Skeletal muscle tissue (tissue), 4 donors: ENCODE data around the gene PRIMA1. TPM values are rescaled to one million over a fixed set of nuclear protein-coding genes. Genes with fewer than 3 reads are reported as not detected.

Experiments
- H3K27ac ChIP-seq: one replicate; pipeline ENCODE4 v1.7.0; 2013; ENCODE audit warnings: mild to moderate bottlenecking, low read depth, low read length, inconsistent platforms
- H3K27me3 ChIP-seq, 3 donors: one replicate each; pipeline ENCODE4 v1.7.0; 2013; ENCODE audit warnings: low read length in 3 of 3; ENCODE audit not compliant: control insufficient read depth in 3 of 3, insufficient read depth in 3 of 3
- H3K36me3 ChIP-seq, 3 donors: one replicate each; pipeline ENCODE4 v1.7.0; 2013; ENCODE audit warnings: low read length in 3 of 3; ENCODE audit not compliant: control insufficient read depth in 3 of 3, insufficient read depth in 3 of 3
- H3K4me1 ChIP-seq, 3 donors: one replicate each; pipeline ENCODE4 v1.7.0; 2013; ENCODE audit warnings: low read length in 3 of 3, mild to moderate bottlenecking in 3 of 3; ENCODE audit not compliant: control insufficient read depth in 3 of 3, insufficient read depth in 3 of 3
- H3K4me3 ChIP-seq, 3 donors: one replicate each; pipeline ENCODE4 v1.7.0; 2013; ENCODE audit warnings: low read length in 3 of 3
- H3K9ac ChIP-seq, 3 donors: one replicate each; pipeline ENCODE4 v1.7.0; 2013; ENCODE audit warnings: low read length in 3 of 3, mild to moderate bottlenecking in 3 of 3, moderate library complexity in 2 of 3, low read depth in 1 of 3
- H3K9me3 ChIP-seq, 3 donors: one replicate each; pipeline ENCODE4 v1.7.0; 2013; ENCODE audit warnings: low read length in 3 of 3; ENCODE audit not compliant: control insufficient read depth in 3 of 3
- total RNA-seq: library from RNA; depleted of rRNA; stranded (reverse); fragments of >200 nt; gene quantifications from one replicate; pipeline ENCODE4 v1.2.3, GENCODE V29; 2014
- donor health status: Osteomylitis.

Gene PRIMA1
- total RNA-seq, 1 donor from 2014 or later: 0.52 TPM

DNA sequence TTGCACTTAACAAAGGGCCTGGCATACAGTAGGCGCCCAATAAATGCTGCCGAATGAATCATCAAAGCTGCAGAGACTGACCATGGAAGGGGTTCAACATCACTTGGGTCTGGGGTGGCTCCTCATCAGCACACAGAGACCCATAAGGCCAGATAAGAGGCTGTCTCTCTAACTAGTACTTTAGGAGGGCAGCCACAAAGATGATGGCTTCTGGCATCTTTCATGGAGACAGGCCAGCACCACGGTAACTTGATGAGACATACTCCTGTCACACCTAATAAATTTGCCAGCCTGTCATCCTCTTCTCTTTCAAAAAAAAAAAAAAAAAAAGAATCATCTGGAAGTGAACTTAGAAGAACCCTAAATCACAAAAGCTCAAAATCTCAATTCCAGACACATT, 3.4 kb downstream of the PRIMA1 start:
- peaks cover 7 to 9% (median 8%) of the 10 kb centered on the region in 3 donors for H3K4me1 ChIP-seq
- no peak overlapping the region for H3K4me3 ChIP-seq
- H3K27ac ChIP-seq: no peak overlapping the region

DNA sequence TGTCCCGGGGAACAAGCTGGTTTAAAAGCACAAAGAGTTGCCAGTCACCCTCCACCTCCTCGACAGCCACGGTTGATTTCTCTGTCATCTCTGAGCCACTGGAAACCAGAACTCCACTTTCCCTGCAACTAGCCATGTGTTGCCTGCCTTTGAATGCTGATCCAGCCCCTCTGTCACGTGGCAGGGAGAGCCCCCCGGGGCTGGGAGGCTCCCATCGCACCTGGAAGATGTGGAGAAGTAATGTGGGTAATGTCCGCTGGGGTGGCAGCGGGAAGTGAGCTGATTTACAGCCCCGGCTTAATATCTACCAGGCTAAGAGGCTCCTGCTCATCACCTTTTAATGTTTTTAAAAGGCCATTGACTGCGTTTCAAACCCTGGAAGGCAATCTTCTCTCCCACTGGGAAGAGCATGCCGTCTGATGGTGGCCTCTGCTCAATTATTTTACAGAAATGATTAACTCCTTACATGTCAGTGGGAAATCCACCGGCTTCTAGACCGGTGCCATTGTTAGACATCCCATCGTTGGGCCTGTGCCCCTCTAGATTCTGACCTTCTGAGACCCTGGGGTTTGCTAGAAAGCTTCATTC, 7.4 kb downstream of the PRIMA1 start:
- Histone ChIP-seq H3K9me3 (no peaks in the 10 kb centered on the region), H3K36me3 (no peaks in the 10 kb centered on the region), H3K4me3 (no peak overlapping the region), H3K4me1 (no peaks in the 10 kb centered on the region), H3K9ac (no peak overlapping the region), H3K27ac (no peak overlapping the region), H3K27me3 (no peaks in the 10 kb centered on the region)

More for the DNA sequence above, 3.4 kb downstream of the PRIMA1 start:
- Histone ChIP-seq H3K27me3 (peaks cover 0 to 13% (median 4%) of the 10 kb centered on the region in 3 donors), H3K9me3 (no peaks in the 10 kb centered on the region), H3K9ac (no peak overlapping the region), H3K36me3 (no peaks in the 10 kb centered on the region)

DNA sequence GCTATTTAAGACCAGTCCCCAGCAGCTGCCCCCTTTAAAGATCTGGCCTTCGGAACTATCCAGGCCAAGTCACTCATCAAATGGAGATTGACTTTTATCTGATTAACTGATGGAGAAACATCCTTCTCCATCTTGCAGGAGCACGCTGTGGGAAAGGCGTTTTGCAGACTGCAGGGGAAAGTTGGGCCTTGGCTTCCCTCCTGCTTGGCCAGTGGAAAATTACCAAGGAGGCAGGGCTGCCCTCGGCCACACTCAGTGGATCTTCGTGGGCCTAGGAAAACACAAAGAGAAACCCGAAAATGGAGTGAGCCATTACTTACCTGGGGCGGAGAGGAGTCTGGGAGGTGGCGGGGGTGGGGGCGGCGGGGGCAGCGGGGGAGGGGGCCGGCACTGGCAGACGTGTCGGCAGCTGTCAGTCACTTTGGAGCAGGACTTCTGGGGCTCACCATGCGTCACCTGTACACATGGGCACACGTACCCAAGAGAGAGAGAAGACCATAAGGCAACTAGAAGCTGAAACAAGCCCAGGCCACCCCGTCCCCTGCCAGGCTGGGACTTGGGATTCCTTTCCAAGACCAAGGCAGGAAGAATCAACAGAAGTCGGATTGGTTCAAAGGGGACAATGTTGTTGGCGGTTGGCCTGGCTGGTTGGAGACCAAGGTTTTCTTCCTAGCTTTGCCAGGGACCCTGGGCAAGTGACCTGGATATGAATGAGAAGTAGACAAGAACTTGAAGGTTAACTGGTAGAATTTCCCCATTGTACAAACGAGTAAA, 9.2 kb downstream of the PRIMA1 start:
- H3K9me3 ChIP-seq: no peaks in the 10 kb centered on the region
- H3K36me3 ChIP-seq: no peaks in the 10 kb centered on the region
- H3K4me1 ChIP-seq: no peaks in the 10 kb centered on the region
- H3K9ac ChIP-seq: no peak overlapping the region
- no peak overlapping the region for H3K4me3 ChIP-seq
- no peaks in the 10 kb centered on the region for H3K27me3 ChIP-seq
- H3K27ac ChIP-seq: no peak overlapping the region

DNA sequence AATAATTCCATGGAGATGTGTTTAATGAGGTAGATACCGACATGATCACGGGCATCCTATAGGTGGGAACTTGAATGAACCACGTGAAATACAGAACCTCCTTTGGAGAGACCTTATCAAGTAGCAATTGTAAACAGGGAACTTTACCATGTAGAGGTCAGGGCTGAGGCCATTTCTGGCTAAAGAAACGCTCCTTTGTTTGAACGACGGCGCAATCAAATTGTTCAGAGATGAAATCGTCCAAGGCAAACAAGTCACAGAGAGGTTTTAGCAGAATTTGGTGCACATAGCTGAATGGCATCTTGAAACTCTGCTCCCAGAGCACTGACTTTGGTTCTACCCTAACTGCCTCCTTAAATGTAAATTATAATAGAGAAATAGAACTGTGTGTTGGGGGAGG, 9.8 kb downstream of the PRIMA1 start:
- Histone ChIP-seq H3K4me1 (no peaks in the 10 kb centered on the region), H3K9ac (no peak overlapping the region), H3K27ac (no peak overlapping the region), H3K27me3 (no peaks in the 10 kb centered on the region), H3K9me3 (no peaks in the 10 kb centered on the region), H3K36me3 (no peaks in the 10 kb centered on the region), H3K4me3 (no peak overlapping the region)

DNA sequence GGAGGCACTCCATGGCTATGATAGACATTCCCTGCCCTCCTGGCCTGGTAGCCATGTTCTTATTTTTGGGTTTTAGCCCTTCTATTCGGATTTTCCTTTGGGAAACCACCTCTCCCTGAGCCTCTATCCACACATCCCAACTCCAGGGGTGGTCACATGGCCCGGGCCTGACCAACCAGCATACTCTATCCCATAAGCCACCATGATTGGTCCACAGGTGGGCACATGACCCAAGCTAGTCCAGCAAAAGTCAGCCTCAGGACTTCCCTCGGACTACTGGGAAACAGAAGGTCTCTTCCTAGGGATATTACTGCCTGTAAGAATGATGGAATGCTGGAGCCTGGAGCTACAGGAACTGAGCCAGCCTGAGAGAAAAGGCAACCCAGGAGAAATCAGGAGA, 12.5 kb downstream of the PRIMA1 start:
- Histone ChIP-seq H3K9me3 (no peaks in the 10 kb centered on the region), H3K9ac (no peak overlapping the region), H3K4me1 (peaks cover 0 to 8% (median 3%) of the 10 kb centered on the region in 3 donors), H3K36me3 (no peaks in the 10 kb centered on the region), H3K27ac (no peak overlapping the region), H3K4me3 (no peak overlapping the region), H3K27me3 (no peaks in the 10 kb centered on the region)

DNA sequence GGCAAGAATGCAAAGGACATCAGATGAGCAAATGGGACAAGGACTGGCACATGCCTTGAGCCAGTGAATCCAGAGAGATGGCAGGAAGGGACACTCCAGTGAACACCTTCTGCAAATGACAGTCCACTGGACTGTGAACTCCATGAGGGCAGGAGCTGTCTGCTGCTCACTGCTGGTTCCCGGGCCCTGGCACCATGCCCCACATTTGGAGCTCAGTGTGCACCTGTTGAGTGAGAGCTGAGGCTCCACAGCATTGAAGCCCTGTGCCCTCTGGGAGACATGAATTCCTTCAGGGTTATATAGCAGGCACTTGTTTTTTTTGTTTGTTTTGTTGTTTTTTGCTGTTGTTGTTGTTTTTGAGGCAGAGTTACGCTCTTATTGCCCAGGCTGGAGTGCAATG, 13.1 kb downstream of the PRIMA1 start:
- H3K27me3 ChIP-seq: no peaks in the 10 kb centered on the region
- no peak overlapping the region for H3K4me3 ChIP-seq
- H3K27ac ChIP-seq: no peak overlapping the region
- no peaks in the 10 kb centered on the region for H3K9me3 ChIP-seq
- no peak overlapping the region for H3K9ac ChIP-seq
- peaks cover 0 to 8% (median 3%) of the 10 kb centered on the region in 3 donors for H3K4me1 ChIP-seq
- H3K36me3 ChIP-seq: no peaks in the 10 kb centered on the region

DNA sequence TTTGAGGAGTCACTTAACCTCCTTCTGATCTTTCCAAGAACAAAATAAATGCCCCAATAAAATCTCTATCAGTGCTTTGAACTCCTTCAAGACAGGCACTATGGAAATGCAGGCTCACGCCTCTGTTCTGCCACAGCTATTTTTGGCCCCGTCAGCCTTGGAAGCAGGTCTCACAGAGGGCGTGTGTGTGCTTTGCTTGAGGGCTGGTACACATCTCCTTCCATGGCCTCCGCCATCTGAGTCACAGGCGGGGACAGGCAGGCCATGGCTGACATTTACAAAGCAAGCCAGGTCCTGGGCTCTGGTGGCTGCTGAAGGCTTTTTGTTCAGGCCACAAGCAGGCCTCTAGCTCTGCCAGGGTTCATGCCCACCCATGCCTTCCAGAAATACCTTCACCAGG, 16.0 kb downstream of the PRIMA1 start:
- Histone ChIP-seq H3K36me3 (no peaks in the 10 kb centered on the region), H3K9me3 (no peaks in the 10 kb centered on the region), H3K4me1 (peaks cover 0 to 8% (median 3%) of the 10 kb centered on the region in 3 donors), H3K4me3 (no peak overlapping the region), H3K27me3 (peaks cover 0 to 3% (median 0%) of the 10 kb centered on the region in 3 donors), H3K27ac (no peak overlapping the region), H3K9ac (peak overlapping the region in 1 of 3 donors; percentile 33)

DNA sequence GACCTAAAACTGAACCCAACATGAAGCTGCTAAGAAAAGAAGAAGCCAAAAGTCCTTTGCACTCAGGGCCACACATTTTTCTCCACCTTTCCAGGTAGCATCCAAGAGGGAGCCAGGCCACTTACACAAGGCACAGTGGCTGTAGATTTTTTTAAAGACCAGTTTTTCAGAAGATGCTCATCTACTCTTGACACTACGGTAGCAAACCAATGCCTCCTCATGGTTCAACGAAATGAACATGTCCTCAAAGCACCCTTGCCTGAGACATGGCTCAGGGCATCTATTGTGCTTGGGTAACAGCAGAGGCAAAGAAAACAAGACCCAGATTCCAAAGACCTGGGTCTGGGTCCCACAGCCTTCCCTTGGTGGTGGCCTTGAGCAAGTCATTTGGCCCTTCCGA, 22.3 kb downstream of the PRIMA1 start:
- Histone ChIP-seq H3K36me3 (no peaks in the 10 kb centered on the region), H3K4me3 (no peak overlapping the region), H3K27me3 (peaks cover 0 to 10% (median 5%) of the 10 kb centered on the region in 3 donors)

DNA sequence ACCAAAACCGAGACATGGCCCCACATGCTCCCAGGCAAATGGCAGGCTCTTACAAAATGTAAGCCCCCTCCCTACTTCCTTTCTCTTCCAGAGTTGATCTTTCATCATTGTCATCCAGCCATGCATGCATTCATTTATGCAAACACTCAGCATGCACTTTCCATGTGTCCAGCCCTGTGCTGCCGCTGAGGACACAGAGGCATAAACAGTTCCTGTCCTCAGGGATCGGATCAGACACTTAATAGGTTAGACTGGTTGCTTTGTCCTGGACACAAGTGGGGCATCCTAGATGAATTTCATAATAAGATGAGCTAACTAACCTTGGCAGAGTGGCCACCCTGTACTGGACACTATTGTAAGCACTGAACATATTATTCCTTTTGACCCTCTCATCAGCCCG, 23.1 kb downstream of the PRIMA1 start:
- Histone ChIP-seq H3K27ac (no peak overlapping the region), H3K9ac (no peak overlapping the region), H3K9me3 (no peaks in the 10 kb centered on the region)

More for the DNA sequence above, 22.3 kb downstream of the PRIMA1 start:
- Histone ChIP-seq H3K9me3 (no peaks in the 10 kb centered on the region), H3K4me1 (peaks cover 0 to 4% (median 3%) of the 10 kb centered on the region in 3 donors), H3K9ac (no peak overlapping the region), H3K27ac (no peak overlapping the region)

DNA sequence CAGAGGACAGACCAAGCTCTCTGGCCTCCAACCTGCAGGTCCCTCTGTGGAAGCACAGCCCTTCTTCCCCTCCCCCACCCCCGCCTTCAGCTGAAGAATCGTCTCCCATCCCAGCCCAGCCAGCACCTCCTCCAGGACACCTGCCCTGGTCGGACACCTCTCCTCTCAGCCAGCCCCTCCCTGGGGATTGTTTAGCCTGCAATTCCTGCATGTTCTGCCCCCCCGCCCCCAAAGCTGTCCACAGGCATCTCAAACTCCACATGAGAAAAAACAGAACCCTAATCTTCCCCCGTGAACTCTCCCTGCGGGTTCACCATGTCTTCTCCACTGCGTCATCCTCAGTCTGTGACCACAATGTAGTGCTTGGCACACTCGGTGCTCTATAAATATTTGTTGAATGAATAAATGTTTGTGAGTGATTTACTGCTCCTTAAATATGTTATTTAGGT, 24.1 kb downstream of the PRIMA1 start:
- H3K9me3 ChIP-seq: no peaks in the 10 kb centered on the region
- H3K27ac ChIP-seq: no peak overlapping the region
- H3K27me3 ChIP-seq: peaks cover 0 to 7% (median 5%) of the 10 kb centered on the region in 3 donors
- H3K4me1 ChIP-seq: peaks cover 10 to 17% (median 14%) of the 10 kb centered on the region in 3 donors
- H3K4me3 ChIP-seq: no peak overlapping the region
- H3K36me3 ChIP-seq: no peaks in the 10 kb centered on the region
- no peak overlapping the region for H3K9ac ChIP-seq

More for the DNA sequence above, 23.1 kb downstream of the PRIMA1 start:
- Histone ChIP-seq H3K27me3 (peaks cover 0 to 10% (median 5%) of the 10 kb centered on the region in 3 donors), H3K4me3 (no peak overlapping the region), H3K36me3 (no peaks in the 10 kb centered on the region), H3K4me1 (peaks cover 3 to 8% (median 6%) of the 10 kb centered on the region in 3 donors)
